GM21786 (cell line): ENCODE measurements around the gene ROR1.

ENCODE experiments used
- ATAC-seq: cut with Tn5 transposase; IDR thresholded peaks from one replicate; pipeline ENCODE4 v1.9.1; 2021; ENCODE audit not compliant: unreplicated experiment

Gene ROR1

DNA sequence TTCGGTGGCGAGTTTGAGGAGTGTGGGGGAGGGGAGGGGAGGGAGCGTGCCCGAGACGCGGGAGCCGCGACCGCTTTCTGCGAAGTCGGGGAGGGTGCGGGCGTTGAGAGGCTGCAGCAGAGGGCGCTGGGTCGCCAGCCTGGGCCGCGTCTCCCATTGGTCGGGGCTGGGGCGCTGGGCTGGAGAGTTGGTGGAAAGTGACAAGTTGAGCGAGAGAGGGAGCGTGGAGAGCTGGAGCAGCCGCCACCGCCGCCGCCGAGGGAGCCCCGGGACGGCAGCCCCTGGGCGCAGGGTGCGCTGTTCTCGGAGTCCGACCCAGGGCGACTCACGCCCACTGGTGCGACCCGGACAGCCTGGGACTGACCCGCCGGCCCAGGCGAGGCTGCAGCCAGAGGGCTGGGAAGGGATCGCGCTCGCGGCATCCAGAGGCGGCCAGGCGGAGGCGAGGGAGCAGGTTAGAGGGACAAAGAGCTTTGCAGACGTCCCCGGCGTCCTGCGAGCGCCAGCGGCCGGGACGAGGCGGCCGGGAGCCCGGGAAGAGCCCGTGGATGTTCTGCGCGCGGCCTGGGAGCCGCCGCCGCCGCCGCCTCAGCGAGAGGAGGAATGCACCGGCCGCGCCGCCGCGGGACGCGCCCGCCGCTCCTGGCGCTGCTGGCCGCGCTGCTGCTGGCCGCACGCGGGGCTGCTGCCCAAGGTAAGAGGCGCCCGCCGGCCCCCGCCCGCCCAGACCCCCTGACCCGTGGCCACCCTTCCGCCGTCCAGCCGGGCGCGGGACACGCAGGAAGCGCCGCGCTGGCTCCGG is at the start of gene ROR1:
Gene ROR1 (plus strand): TSS at position 203 of the 802 bp plus-strand sequence.
- ATAC-seq = peak; percentile 84

DNA sequence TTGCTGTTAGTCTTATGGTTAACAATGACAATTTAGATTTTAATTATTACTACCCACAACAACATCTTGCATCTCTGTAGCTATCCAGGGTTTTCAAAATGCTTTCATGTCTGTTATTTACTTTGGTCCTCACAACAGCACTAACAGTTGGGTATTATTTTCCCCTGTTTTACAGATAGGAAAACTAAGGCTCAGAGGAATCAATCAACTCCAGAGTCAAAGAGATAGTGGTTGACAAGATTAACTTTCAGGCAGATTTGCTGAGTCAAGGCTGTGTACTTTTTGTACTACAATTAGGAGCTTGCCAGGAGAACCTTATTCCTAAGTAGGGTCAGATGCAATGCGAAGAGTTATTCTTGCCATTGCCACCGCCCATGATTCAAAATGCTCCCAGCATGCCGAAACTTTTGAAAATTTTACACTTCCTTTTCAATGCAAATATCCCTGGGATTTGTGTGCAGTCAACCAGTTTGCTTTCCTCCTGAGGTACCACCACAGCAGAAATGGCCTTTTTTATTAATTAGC is 49.4 kb upstream of the ROR1 start:
- ATAC-seq = no peak

GRCh38 chr1:63728611-63729226 is 45.1 kb upstream of the ROR1 start:
- ATAC-seq = no peak

- no peak for ATAC-seq
Observed at GRCh38 chr1:63729227-63729620, 44.6 kb upstream of the ROR1 start.

- no peak for ATAC-seq
Observed at GRCh38 chr1:63730211-63730610, 43.6 kb upstream of the ROR1 start.

GRCh38 chr1:63731117-63732043 is 42.4 kb upstream of the ROR1 start:
- ATAC-seq = no peak

DNA sequence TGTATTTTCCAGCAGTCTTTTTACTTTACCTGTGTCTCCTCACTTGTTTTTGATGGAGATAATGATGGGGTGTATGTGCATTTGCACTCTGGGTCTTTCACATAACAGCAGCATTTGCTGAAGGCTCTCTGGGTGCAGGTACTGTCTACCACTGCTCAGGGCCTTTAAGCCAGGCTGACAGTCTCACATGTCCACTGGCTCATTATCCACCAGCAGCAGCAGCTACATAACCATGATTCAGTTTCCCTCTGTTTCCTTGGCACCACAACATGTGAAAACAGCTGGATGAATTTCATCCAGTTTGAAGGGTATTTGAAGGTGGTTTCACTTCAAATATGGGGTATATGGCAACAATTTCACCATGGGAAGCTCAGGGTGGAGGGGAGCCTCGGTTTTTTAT is 41.2 kb upstream of the ROR1 start:
- ATAC-seq = no peak

GRCh38 chr1:63738772-63739171 is 35.0 kb upstream of the ROR1 start:
- ATAC-seq = no peak

- ATAC-seq = no peak
Observed at GRCh38 chr1:63739452-63739851, 34.4 kb upstream of the ROR1 start.

GRCh38 chr1:63740432-63740831 is 33.4 kb upstream of the ROR1 start:
- no peak for ATAC-seq

GRCh38 chr1:63742526-63742925 is 31.3 kb upstream of the ROR1 start:
- no peak for ATAC-seq

DNA sequence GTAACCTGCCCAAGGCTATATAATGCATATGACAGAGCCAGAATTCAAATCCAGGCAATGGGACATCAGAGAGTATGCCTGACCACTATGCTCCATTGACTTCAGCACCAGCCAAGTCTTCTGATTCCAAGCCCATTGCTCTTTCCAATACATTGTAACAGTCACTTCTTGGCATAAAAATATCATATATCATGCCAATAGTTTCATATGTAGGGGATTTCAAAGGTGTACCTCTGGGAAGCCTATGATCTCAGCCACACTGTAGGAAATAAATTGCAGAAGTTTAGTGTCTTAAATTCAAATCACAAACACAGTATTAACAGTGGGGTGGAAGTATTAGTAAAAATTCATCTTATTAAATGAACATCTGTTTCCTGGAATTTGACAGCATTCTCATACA is 30.0 kb upstream of the ROR1 start:
- no peak for ATAC-seq

DNA sequence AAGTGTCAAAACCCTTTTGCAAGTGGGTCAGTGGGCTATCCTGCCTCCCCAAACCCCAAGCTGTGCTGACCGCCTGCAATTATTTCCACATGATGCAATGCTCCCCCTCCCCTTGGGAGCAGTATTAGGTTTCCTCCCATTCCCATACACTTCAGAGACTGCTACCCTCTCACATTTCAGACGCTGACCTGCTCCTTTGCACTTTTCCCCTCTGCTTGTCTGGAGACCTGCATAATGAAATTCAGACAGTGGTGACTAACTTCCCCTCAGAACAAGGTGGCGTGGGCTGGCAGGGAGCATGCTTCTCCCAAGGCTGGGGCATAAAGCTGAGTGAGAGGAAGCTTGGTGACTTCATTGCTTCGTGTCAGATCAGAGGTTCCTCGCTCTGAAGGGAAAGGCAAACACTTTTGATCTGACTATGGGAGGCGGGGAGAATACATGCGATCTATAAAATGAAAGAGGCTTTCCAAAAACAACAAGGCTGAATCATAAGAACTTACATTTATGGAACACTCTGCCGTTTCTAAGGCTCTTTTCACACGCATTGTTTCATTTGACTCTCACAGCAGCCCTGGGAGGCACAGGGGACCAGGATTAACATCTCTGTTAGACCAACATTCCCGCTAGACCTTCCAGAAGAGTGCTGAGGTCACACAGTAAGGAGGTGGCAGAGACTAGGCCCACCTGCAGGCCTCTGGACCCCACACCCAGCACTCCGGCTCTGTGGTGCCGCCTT is 27.5 kb upstream of the ROR1 start:
- no peak for ATAC-seq

GRCh38 chr1:63747445-63747844 is 26.4 kb upstream of the ROR1 start:
- ATAC-seq = no peak

- no peak for ATAC-seq
Observed at GRCh38 chr1:63748046-63748580, 25.7 kb upstream of the ROR1 start.

- no peak for ATAC-seq
Observed at GRCh38 chr1:63748641-63749040, 25.2 kb upstream of the ROR1 start.

DNA sequence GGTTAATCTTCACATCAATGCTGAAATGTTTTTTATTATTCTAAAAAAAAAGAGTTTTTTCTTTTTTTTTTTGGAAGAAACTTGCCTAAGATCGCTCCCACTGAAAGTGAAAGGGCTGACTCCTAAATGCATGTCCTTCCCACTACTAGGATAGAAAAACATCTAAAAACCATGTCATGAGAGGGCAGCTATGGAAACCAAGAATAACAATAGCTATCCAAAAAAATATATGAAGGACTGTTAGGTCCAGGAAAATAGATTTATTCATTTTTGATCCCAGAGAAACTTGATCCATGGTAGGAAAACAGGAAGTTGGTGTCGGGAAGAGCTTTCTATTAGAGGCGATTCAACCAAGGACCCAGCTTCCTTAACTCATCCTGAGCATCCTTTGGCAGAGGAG is 23.1 kb upstream of the ROR1 start:
- ATAC-seq = no peak

DNA sequence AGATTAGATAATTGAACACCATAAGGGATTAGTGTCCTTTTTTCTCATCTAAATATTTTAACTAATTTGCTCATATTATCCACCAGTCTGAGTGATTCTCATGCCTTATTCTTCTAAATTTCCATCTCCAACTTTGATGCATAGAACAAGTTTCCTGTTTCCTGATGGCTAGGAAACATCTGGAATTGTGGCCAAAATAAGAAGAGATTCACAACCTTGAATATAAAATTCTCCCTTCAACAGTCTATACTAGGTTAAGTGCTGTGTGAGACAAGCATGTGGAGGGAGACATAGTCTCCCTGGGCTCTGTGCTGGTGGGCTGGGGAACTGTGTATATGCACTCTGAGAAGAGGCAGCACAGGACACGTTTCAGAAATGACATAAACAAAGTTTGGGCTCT is 21.6 kb upstream of the ROR1 start:
- no peak for ATAC-seq

- ATAC-seq = no peak
Observed at GRCh38 chr1:63753591-63753990, 20.2 kb upstream of the ROR1 start.

GRCh38 chr1:63756839-63757238 is 17.0 kb upstream of the ROR1 start:
- ATAC-seq = no peak
